GM18867 (cell line): Measurements from ENCODE around the gene SHKBP1.
"Not testable (repeated sequence)": the region's sequence is repeated elsewhere in the genome, so short reads cannot be mapped to it uniquely, and the experiment has no call there.

Experiments
- ATAC-seq: cut with Tn5 transposase; IDR thresholded peaks from one replicate; pipeline ENCODE4 v1.9.1; 2021; ENCODE audit warnings: mild to moderate bottlenecking, moderate library complexity; ENCODE audit not compliant: unreplicated experiment

The SHKBP1 gene

GRCh38 chr19:40582467-40582866 is 5.8 kb downstream of the SHKBP1 start:
- ATAC-seq: no peak

- ATAC-seq: no peak
Observed at GRCh38 chr19:40583283-40583682, 6.6 kb downstream of the SHKBP1 start.

GRCh38 chr19:40584007-40584406 is 7.3 kb downstream of the SHKBP1 start:
- ATAC-seq: no peak

- ATAC-seq: no peak
Observed at GRCh38 chr19:40585241-40585981, 8.7 kb downstream of the SHKBP1 start.

- no peak for ATAC-seq
Observed at GRCh38 chr19:40585982-40586422, 9.3 kb downstream of the SHKBP1 start.

GRCh38 chr19:40586611-40587010 is 9.9 kb downstream of the SHKBP1 start:
- ATAC-seq: no peak

GRCh38 chr19:40588110-40588854 is 11.6 kb downstream of the SHKBP1 start:
- ATAC-seq: no peak

- no peak for ATAC-seq
Observed at GRCh38 chr19:40588926-40589569, 12.4 kb downstream of the SHKBP1 start.

- no peak for ATAC-seq
Observed at GRCh38 chr19:40589591-40590429, 13.1 kb downstream of the SHKBP1 start.

- ATAC-seq: no peak
Observed at GRCh38 chr19:40590464-40591265, 14.0 kb downstream of the SHKBP1 start.

GRCh38 chr19:40591724-40592123 is 15.1 kb downstream of the SHKBP1 start:
- ATAC-seq: not testable (repeated sequence)

- ATAC-seq: no peak
Observed at GRCh38 chr19:40592170-40592569, 15.5 kb downstream of the SHKBP1 start.

GRCh38 chr19:40594255-40594654 is 17.6 kb downstream of the SHKBP1 start:
- ATAC-seq: no peak

GRCh38 chr19:40594657-40595091 is 18.0 kb downstream of the SHKBP1 start:
- ATAC-seq: no peak

- no peak for ATAC-seq
Observed at GRCh38 chr19:40596608-40597328, 20.1 kb downstream of the SHKBP1 start.

GRCh38 chr19:40597329-40597838 is 20.7 kb downstream of the SHKBP1 start:
- ATAC-seq: no peak

- no peak for ATAC-seq
Observed at GRCh38 chr19:40598121-40598917, 21.6 kb downstream of the SHKBP1 start.

- no peak for ATAC-seq
Observed at GRCh38 chr19:40598918-40599307, 22.2 kb downstream of the SHKBP1 start.
